ENCODE results near the gene YBEY.

The YBEY gene

GRCh38 chr21:46317710-46318463, 31.7 kb downstream of the YBEY start:
- Histone ChIP-seq H3K4me3 (ENCODE audit: control insufficient read depth in 1 of 7, extremely low read depth in 1 of 7, insufficient read depth in 4 of 7, low read depth in 2 of 7, low read length in 6 of 7) (no peak overlapping the region), H3K27ac (ENCODE audit: insufficient read depth in 1 of 2, low read depth in 1 of 2, low read length in 2 of 2, poor library complexity in 1 of 2, severe bottlenecking in 2 of 2) (peak overlapping the region in 1 of 2 experiments; percentile 45), H3K9me3 (ENCODE audit: control extremely low read depth in 1 of 5, control insufficient read depth in 4 of 5, insufficient read depth in 2 of 5, low read depth in 1 of 5, low read length in 4 of 5) (no peaks in the 10 kb centered on the region), H3K4me1 (ENCODE audit: control extremely low read depth in 1 of 4, control insufficient read depth in 4 of 4, insufficient read depth in 4 of 4, low read length in 3 of 4) (peaks cover 12 to 45% (median 41%) of the 10 kb centered on the region in 4 experiments), H3K36me3 (ENCODE audit: control insufficient read depth in 4 of 4, insufficient read depth in 4 of 4, low read length in 3 of 4) (peaks cover 4 to 62% (median 26%) of the 10 kb centered on the region in 4 experiments), H3K27me3 (replicated peaks in 2 of 5; ENCODE audit: control insufficient read depth in 4 of 5, insufficient read depth in 5 of 5, low read length in 4 of 5) (no peaks in the 10 kb centered on the region)
- DNase-seq, result peak in 1 of 3 donors; percentile 9
- 93% methylated on average over 16 of the region's 20 CpGs for WGBS (ENCODE audit: insufficient coverage)
- ChIA-PET POLR2A (no interaction called here), CTCF (interaction anchor here (1.8 kb wide), 1 partner anchor 33 kb away, joined by 6 read pairs; the partner anchor contains the start of genes MCM3AP and YBEY)

GRCh38 chr21:46318464-46318845, 32.3 kb downstream of the YBEY start:
- POLR2A ChIA-PET, result no interaction called here
- Histone ChIP-seq H3K4me1 (ENCODE audit: control extremely low read depth in 1 of 4, control insufficient read depth in 4 of 4, insufficient read depth in 4 of 4, low read length in 3 of 4) (peaks cover 12 to 48% (median 45%) of the 10 kb centered on the region in 4 experiments), H3K27me3 (replicated peaks in 2 of 5; ENCODE audit: control insufficient read depth in 4 of 5, insufficient read depth in 5 of 5, low read length in 4 of 5) (no peaks in the 10 kb centered on the region), H3K36me3 (ENCODE audit: control insufficient read depth in 4 of 4, insufficient read depth in 4 of 4, low read length in 3 of 4) (peaks cover 1 to 56% (median 22%) of the 10 kb centered on the region in 4 experiments), H3K4me3 (ENCODE audit: control insufficient read depth in 1 of 7, extremely low read depth in 1 of 7, insufficient read depth in 4 of 7, low read depth in 2 of 7, low read length in 6 of 7) (no peak overlapping the region), H3K27ac (ENCODE audit: insufficient read depth in 1 of 2, low read depth in 1 of 2, low read length in 2 of 2, poor library complexity in 1 of 2, severe bottlenecking in 2 of 2) (peak overlapping the region in 1 of 2 experiments; percentile 45), H3K9me3 (ENCODE audit: control extremely low read depth in 1 of 5, control insufficient read depth in 4 of 5, insufficient read depth in 2 of 5, low read depth in 1 of 5, low read length in 4 of 5) (no peaks in the 10 kb centered on the region)
- CTCF ChIA-PET, result no interaction called here
- 74% methylated on average over 2 of the region's 4 CpGs for WGBS (ENCODE audit: insufficient coverage)
- DNase-seq, result no peak

- POLR2A ChIA-PET, result interaction anchor here (1.4 kb wide), 1 partner anchor 34 kb away, joined by 4 read pairs; the partner anchor contains the start of gene MCM3AP
- H3K4me1 ChIP-seq (ENCODE audit: control extremely low read depth in 1 of 4, control insufficient read depth in 4 of 4, insufficient read depth in 4 of 4, low read length in 3 of 4), result peaks cover 12 to 48% (median 46%) of the 10 kb centered on the region in 4 experiments
- no peaks in the 10 kb centered on the region for H3K9me3 ChIP-seq (ENCODE audit: control extremely low read depth in 1 of 5, control insufficient read depth in 4 of 5, insufficient read depth in 2 of 5, low read depth in 1 of 5, low read length in 4 of 5)
- DNase-seq, result no peak
- H3K4me3 ChIP-seq (ENCODE audit: control insufficient read depth in 1 of 7, extremely low read depth in 1 of 7, insufficient read depth in 4 of 7, low read depth in 2 of 7, low read length in 6 of 7), result no peak overlapping the region
- peak overlapping the region in 1 of 2 experiments; percentile 64 for H3K27ac ChIP-seq (ENCODE audit: insufficient read depth in 1 of 2, low read depth in 1 of 2, low read length in 2 of 2, poor library complexity in 1 of 2, severe bottlenecking in 2 of 2)
- WGBS (ENCODE audit: insufficient coverage), result 88% methylated on average over 5 of the region's 7 CpGs
- CTCF ChIA-PET, result interaction anchor here (0.9 to 1.4 kb wide), 2 partner anchors 8 to 19 kb away, joined by 3 to 4 read pairs; no protein-coding TSS in a partner anchor
- peaks cover 0 to 51% (median 18%) of the 10 kb centered on the region in 4 experiments for H3K36me3 ChIP-seq (ENCODE audit: control insufficient read depth in 4 of 4, insufficient read depth in 4 of 4, low read length in 3 of 4)
- no peaks in the 10 kb centered on the region for H3K27me3 ChIP-seq (replicated peaks in 2 of 5; ENCODE audit: control insufficient read depth in 4 of 5, insufficient read depth in 5 of 5, low read length in 4 of 5)
These were observed 33.0 kb downstream of the YBEY start for GRCh38 chr21:46319186-46319585.

GRCh38 chr21:46320331-46320801, 34.2 kb downstream of the YBEY start:
- ChIA-PET POLR2A (interaction anchor here (1.1 to 1.4 kb wide), 2 partner anchors 13 to 35 kb away, joined by 3 to 4 read pairs; partner anchors contain the start of gene MCM3AP), CTCF (interaction anchor here (0.9 to 1.4 kb wide), 2 partner anchors 9 to 20 kb away, joined by 3 to 4 read pairs; no protein-coding TSS in a partner anchor)
- WGBS (ENCODE audit: insufficient coverage), result 6% methylated on average over 2 of the region's 4 CpGs
- Histone ChIP-seq H3K4me1 (ENCODE audit: control extremely low read depth in 1 of 4, control insufficient read depth in 4 of 4, insufficient read depth in 4 of 4, low read length in 3 of 4) (peaks cover 13 to 52% (median 47%) of the 10 kb centered on the region in 4 experiments), H3K36me3 (ENCODE audit: control insufficient read depth in 4 of 4, insufficient read depth in 4 of 4, low read length in 3 of 4) (peaks cover 0 to 39% (median 13%) of the 10 kb centered on the region in 4 experiments), H3K4me3 (ENCODE audit: control insufficient read depth in 1 of 7, extremely low read depth in 1 of 7, insufficient read depth in 4 of 7, low read depth in 2 of 7, low read length in 6 of 7) (peak overlapping the region in 4 of 7 experiments; percentile 15 to 97 (median 64)), H3K27ac (ENCODE audit: insufficient read depth in 1 of 2, low read depth in 1 of 2, low read length in 2 of 2, poor library complexity in 1 of 2, severe bottlenecking in 2 of 2) (peak overlapping the region; percentile 59 to 84), H3K27me3 (replicated peaks in 2 of 5; ENCODE audit: control insufficient read depth in 4 of 5, insufficient read depth in 5 of 5, low read length in 4 of 5) (no peaks in the 10 kb centered on the region), H3K9me3 (ENCODE audit: control extremely low read depth in 1 of 5, control insufficient read depth in 4 of 5, insufficient read depth in 2 of 5, low read depth in 1 of 5, low read length in 4 of 5) (no peaks in the 10 kb centered on the region)
- DNase-seq, result peak; percentile 95 to 99 (median 98)

GRCh38 chr21:46322351-46323226, 36.4 kb downstream of the YBEY start:
- no peaks in the 10 kb centered on the region for H3K27me3 ChIP-seq (replicated peaks in 2 of 5; ENCODE audit: control insufficient read depth in 4 of 5, insufficient read depth in 5 of 5, low read length in 4 of 5)
- under 1% methylated on average over 49 of the region's 50 CpGs for WGBS (ENCODE audit: insufficient coverage)
- peak overlapping the region; percentile 82 to 98 (median 93) for H3K4me3 ChIP-seq (ENCODE audit: control insufficient read depth in 1 of 7, extremely low read depth in 1 of 7, insufficient read depth in 4 of 7, low read depth in 2 of 7, low read length in 6 of 7)
- no peaks in the 10 kb centered on the region for H3K9me3 ChIP-seq (ENCODE audit: control extremely low read depth in 1 of 5, control insufficient read depth in 4 of 5, insufficient read depth in 2 of 5, low read depth in 1 of 5, low read length in 4 of 5)
- DNase-seq, result peak in 1 of 3 donors; percentile 18
- H3K4me1 ChIP-seq (ENCODE audit: control extremely low read depth in 1 of 4, control insufficient read depth in 4 of 4, insufficient read depth in 4 of 4, low read length in 3 of 4), result peaks cover 14 to 63% (median 55%) of the 10 kb centered on the region in 4 experiments
- H3K27ac ChIP-seq (ENCODE audit: insufficient read depth in 1 of 2, low read depth in 1 of 2, low read length in 2 of 2, poor library complexity in 1 of 2, severe bottlenecking in 2 of 2), result peak overlapping the region; percentile 59 to 84
- peaks cover 0 to 23% (median 8%) of the 10 kb centered on the region in 4 experiments for H3K36me3 ChIP-seq (ENCODE audit: control insufficient read depth in 4 of 4, insufficient read depth in 4 of 4, low read length in 3 of 4)
- ChIA-PET POLR2A (no interaction called here), CTCF (interaction anchor here (0.9 to 1.2 kb wide), 4 partner anchors 9 to 39 kb away, joined by 3 to 4 read pairs (median 3); no protein-coding TSS in a partner anchor)

GRCh38 chr21:46323227-46323709, 37.1 kb downstream of the YBEY start:
- H3K36me3 ChIP-seq (ENCODE audit: control insufficient read depth in 4 of 4, insufficient read depth in 4 of 4, low read length in 3 of 4), result peaks cover 0 to 23% (median 8%) of the 10 kb centered on the region in 4 experiments
- peak overlapping the region; percentile 59 to 84 for H3K27ac ChIP-seq (ENCODE audit: insufficient read depth in 1 of 2, low read depth in 1 of 2, low read length in 2 of 2, poor library complexity in 1 of 2, severe bottlenecking in 2 of 2)
- CTCF ChIA-PET, result interaction anchor here (0.9 to 1.1 kb wide), 2 partner anchors 15 to 39 kb away, joined by 3 to 4 read pairs; no protein-coding TSS in a partner anchor
- peaks cover 14 to 62% (median 52%) of the 10 kb centered on the region in 4 experiments for H3K4me1 ChIP-seq (ENCODE audit: control extremely low read depth in 1 of 4, control insufficient read depth in 4 of 4, insufficient read depth in 4 of 4, low read length in 3 of 4)
- H3K27me3 ChIP-seq (replicated peaks in 2 of 5; ENCODE audit: control insufficient read depth in 4 of 5, insufficient read depth in 5 of 5, low read length in 4 of 5), result no peaks in the 10 kb centered on the region
- under 1% methylated on average over 33 of the region's 34 CpGs for WGBS (ENCODE audit: insufficient coverage)
- H3K9me3 ChIP-seq (ENCODE audit: control extremely low read depth in 1 of 5, control insufficient read depth in 4 of 5, insufficient read depth in 2 of 5, low read depth in 1 of 5, low read length in 4 of 5), result no peaks in the 10 kb centered on the region
- peak overlapping the region; percentile 82 to 98 (median 93) for H3K4me3 ChIP-seq (ENCODE audit: control insufficient read depth in 1 of 7, extremely low read depth in 1 of 7, insufficient read depth in 4 of 7, low read depth in 2 of 7, low read length in 6 of 7)
- POLR2A ChIA-PET, result no interaction called here
- DNase-seq, result no peak
